NCI-H1930 (cell line): ENCODE results near the gene DBN1.

Experiments used
- DNase-seq, 2 experiments: peaks; one replicate each; lab custom pipeline; 2025; lab: John Stamatoyannopoulos, UW

DBN1 gene

DNA sequence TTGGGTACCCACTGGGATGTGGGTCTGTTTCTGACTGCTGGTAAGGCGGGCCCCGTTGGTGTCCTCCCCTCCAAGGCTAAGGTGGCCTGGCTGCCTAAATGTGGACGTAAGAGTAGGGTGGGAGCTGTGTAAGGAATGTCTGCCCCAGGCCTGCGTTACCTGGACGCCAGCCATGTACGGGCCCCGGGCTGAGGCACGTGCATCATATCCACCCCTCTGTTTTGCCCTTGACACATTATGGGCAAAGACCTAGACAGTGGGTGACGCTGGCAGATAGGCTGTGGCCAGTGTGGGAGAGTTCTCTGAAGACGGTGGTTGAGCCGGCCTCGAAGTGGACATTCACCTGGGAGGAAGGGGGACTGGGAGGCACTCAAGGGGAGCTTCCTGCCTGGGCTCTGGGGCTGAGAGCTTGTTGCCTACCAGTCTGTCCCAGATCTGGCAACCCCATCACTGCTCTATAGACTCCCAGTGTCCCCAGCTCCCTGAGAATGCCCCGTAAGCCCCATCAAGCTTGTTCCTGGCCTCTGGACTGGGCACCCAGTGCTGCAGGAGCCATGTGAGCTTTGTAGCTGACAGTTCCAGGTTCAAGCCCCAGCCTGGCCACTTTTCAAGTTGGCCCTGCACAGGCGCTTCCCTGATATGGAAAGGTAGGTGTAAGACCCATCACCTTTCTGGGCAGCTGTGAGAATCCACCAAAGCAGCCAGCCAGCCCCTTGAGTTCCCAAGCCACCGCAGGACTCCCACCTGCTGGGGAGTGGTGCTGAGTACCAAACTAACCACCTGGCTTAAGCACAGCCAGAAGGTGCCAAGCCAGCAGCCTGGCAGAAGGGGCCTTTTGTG lies 30.1 kb downstream of the DBN1 start:
- no peak for DNase-seq

DNA sequence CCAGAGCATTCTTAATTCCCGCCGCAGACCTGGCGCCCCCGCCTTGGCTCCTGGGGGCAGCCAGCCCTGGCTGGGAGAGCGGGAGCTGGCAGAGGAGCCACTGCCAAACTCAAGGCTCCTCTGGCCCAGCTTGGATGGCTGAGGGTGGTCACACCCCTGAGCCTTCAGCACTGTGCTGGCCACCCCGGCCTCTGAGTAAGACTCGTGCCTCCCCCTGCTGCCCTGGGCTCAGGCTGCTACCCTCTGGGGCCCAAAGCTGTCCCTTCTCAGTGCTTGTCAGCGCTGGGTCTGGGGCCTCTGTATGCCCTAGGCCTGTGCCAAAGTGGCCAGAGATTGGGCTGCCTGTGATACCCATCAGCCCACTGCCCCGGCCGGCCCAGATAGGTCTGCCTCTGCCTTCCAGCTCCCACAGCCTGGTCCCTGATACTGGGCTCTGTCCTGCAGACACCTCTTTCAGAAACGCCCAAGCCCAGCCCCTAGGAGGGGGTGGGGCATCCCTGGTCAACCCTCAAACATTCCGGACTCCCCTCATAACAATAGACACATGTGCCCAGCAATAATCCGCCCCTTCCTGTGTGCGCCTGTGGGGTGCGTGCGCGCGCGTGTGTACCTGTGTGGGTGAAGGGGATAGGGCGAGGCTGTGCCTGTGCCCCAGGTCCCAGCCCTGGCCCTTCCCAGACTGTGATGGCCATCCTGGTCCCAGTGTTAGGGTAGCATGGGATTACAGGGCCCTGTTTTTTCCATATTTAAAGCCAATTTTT lies 31.2 kb downstream of the DBN1 start:
- no peak for DNase-seq

DNA sequence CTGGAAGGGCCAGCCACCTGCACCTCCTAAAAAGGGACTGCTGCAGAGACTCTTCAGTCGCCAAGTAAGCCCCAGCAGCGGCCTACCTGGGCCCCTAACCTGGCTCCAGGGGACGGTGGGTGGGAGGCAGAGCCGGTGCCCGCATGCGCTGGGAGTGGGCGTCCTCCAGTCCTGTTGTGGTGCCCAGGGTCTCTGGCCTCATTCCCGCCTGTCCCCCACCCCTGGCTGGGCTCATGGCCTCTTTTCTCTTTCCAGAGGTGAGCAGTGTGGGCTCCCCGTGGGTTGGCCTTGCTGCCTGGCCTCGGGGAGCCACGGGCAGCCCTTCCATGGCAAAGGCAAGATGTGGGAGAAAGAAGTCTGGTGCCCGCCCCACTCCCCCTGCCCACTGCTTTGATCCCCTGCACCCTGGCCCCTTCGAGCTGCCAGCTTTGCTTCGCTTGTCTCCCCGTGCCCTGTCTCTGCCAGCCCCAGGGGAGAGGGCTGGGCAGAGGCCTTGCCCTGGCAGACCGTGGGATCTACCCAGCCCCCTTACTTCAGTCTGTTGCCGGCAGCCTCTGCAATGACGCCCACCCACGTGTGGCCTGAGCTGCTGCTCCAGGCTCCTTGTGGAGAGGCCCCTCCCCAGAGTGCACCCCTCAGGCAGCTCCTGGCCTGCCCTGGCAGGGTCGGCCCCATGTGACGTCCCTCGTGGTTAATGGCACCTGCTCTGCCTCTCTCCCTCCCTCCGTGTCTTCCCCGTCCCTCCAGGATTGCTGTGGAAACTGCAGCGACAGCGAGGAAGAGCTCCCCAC lies 32.2 kb downstream of the DBN1 start:
- DNase-seq = no peak

DNA sequence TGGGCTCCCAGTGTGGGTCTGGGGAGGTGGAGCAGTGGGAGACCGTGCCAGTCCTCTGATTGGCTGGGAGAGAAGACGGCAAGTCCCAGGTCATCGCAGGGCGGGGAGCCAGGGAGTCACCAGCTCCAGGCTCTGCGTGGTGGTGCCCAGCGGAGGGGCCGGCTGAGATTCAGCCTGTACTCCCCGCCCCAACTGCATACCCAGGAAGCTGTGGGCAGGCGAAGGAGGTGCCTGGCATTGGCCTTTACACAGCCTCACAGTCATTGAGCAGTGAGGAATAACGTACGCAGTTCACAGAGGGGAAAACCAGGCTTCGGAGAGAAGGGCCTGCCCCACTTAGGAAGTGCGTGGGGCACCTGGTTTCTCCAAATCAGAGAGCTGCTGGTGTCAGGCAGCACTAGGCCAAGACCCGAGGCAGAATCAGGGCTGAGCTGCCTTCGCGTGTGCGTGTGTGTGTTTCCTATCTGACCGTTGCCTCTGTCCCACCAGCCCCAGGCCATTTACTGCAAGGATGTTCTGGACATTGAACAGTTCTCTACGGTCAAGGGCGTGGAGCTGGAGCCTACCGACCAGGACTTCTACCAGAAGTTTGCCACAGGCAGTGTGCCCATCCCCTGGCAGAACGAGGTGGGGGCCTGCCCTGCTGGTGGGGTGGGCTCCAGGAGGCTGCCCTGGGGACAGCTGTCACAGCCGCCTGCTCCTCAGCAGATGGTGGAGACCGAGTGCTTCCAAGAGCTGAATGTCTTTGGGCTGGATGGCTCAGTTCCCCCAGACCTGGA lies 33.0 kb downstream of the DBN1 start:
- no peak for DNase-seq

DNA sequence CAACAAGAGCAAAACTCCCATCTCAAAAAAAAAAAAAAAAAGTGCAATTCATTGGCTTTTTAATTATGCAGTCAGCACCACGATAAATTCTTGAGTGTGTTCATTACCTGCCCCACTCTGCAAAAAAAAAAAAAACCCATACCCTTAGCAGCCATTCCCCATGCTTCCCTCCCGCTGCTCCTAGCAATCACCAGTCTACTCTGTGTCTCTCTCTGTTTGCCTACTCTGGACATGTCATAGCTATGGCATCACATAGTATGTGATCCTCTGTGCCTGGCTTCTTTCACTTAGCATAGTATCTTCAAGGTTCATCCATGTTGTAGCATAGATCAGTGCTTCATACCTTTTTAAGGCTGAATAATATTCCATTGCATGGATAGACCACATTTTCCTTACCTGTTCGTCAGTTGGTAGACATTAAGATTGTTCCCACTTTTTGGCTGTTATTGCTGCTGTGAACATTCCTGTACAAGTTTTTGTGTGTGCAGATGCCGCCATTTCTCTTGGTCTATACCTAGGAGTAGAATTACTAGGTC lies 33.8 kb downstream of the DBN1 start:
- DNase-seq = no peak

- DNase-seq = no peak
Observed at GRCh38 chr5:177438468-177438867, 35.0 kb downstream of the DBN1 start.

DNA sequence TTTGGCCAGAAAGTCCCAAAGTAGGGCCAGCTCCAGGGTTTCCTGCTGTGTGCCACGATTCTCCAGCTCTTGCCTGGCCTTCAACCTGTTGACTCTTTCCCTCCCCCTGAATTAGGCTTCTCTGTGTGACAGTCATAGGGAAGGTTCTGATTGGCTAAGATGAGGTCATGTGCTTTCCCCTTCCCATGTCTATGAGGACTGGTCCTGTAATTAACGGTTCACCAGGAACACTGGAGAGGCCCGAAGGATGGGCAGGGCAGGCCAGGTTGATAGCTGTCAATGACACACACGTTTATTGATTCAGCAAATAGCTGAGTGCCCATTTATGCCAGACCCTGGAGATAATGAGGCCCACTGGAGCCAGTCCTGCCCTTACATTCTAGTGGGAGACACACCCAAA lies 35.8 kb downstream of the DBN1 start:
- DNase-seq = no peak

DNA sequence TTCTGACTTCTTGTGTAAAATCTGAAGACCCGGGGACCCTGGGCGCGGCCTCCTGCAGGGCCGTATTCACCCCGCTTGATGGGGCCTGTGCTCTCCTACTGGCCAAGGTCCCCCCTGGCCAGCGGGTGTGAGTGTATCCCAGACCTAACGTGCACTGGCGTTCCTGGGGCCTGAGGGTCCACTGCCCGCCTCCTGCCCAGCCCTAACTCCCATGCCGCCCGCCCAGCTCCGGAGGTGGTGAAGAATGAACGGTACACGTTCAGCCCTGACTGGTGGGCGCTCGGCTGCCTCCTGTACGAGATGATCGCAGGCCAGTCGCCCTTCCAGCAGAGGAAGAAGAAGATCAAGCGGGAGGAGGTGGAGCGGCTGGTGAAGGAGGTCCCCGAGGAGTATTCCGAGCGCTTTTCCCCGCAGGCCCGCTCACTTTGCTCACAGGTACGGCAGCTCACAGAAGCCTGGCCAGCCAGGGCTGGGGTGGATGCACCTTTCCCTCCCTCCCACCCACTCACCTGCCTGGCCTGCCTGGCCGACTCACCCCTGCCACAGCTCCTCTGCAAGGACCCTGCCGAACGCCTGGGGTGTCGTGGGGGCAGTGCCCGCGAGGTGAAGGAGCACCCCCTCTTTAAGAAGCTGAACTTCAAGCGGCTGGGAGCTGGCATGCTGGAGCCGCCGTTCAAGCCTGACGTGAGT lies 37.4 kb downstream of the DBN1 start:
- DNase-seq = no peak

GRCh38 chr5:177434942-177435738 lies 38.3 kb downstream of the DBN1 start:
- no peak for DNase-seq

DNA sequence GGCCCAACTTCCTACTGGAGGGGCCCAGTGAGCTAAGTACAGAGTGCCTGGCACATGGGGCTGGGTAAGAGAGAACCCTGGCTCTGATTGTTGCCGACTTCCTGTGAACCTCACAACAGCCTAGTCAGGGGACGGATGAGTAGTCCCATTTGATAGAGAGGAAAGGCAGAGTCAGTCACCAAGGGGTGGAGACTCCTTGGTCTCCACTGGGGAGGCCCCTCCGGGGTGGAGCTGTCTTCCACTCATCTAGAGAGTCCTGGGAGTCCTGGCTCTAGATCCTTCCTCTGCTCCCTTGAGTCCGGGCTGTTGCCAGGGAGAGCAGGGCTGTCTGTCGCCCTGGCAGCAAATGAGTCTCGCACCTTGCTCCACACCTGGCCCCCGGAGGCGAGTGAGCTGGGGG lies 39.0 kb downstream of the DBN1 start:
- DNase-seq = no peak

DNA sequence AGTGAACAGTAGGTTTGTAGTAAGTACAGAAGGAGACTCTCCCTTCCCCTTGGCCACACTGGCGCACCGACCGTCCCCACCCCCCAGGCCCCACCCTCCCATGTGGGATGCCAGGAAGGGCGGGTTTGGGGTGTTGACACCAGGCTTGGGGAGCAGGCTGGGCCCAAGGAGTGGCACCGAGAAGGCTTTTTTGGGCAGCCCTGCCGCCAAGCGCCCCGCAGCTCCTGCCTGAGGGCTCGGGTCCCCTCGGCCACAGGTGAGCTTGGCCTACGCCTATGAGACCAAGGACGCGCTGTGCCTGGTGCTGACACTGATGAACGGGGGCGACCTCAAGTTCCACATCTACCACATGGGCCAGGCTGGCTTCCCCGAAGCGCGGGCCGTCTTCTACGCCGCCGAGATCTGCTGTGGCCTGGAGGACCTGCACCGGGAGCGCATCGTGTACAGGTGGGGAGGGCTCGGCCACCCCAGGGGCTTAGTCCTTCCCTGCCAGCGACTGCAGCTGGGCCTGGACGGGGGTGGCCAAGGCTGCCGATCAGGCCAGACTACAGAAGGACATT lies 39.7 kb downstream of the DBN1 start:
- no peak for DNase-seq

- DNase-seq = no peak
Observed at GRCh38 chr5:177432839-177433657, 40.4 kb downstream of the DBN1 start.

GRCh38 chr5:177432143-177432838 lies 41.1 kb downstream of the DBN1 start:
- no peak for DNase-seq

DNA sequence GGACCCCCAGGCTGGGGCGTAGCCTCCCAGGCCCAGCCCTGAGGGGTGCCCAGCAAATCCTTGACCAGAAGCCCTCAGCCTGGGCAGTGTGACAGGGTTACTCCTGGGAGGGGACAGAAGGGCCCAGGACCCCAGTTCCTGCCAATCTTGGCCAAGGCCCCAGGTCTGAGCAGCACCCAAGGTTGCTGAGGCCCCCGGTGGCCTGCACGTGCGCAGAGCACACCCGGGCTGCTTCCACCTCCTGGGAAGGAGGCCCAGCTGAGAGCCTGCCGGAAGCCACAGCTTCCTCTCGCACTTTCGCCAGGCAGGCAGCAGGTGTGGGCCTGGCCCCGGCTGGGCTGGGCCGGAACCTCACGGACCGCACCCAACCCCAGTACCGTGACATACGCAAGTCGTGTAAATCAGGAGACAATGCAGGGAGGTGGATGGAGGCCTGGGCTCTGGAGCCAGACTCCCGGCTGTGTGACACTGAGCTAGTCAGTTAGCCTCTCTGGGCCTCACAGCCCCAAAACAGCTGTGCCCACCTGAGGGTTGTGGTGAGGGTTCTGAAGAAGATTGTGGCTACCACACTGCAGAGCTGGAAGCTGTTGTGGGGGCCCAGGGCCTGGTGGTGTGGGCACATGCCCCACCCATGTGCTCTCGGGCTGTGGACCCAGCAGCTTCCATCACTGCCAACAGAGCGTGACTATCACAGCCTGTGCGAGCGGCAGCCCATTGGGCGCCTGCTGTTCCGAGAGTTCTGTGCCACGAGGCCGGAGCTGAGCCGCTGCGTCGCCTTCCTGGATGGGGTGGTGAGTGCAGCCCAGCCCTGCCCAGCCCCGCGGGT lies 41.9 kb downstream of the DBN1 start:
- DNase-seq = no peak

- DNase-seq = no peak
Observed at GRCh38 chr5:177430972-177431316, 42.5 kb downstream of the DBN1 start.

DNA sequence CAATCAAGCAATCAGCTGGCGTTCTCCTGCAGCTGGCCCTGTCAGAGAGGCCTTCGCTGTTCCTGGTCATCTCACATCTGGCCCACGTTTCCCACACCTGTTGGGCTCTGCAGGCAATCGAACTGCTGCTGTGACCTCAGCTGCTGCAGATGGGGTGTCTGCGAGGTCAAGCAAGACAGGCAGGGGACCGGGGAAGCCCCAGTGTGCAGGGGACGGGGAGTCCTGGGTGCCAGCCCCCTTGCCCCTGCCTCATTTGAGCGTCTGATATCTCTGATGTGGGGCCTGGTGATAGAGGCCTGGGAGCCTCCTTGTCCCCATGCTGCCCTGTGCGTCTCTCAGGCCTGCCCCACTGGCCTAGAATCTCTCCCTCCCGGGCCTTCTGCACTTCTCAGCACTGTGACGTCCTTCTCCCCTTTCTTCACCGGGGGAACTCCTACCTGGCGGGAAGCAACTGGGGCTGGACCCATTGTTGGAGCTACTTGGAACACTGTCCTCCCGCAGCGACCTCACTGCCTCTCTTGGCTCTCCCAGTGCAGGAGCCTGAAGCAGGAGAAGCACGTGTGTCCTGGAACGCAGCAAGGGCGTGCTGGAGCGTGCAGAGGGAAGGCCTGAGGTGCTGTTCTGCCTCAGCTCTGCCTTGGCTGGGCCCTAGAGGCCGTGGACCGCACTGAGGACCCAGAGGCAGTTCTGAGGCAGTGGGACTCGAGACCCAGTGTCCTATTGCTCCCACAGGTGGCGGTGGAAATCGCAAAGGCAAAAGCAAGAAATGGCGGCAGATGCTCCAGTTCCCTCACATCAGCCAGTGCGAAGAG lies 43.1 kb downstream of the DBN1 start:
- no peak for DNase-seq
